ENCODE data around the gene COX7A2L.

COX7A2L gene

GRCh38 chr2:42315844-42316470 is 45.1 kb downstream of the COX7A2L start:
- no peak for DNase-seq

GRCh38 chr2:42314892-42315468 is 46.0 kb downstream of the COX7A2L start:
- peak; percentile 94 for DNase-seq

- DNase-seq: no peak
Measured at GRCh38 chr2:42312106-42312505, 48.9 kb downstream of the COX7A2L start.

GRCh38 chr2:42310007-42310515 is 51.0 kb downstream of the COX7A2L start:
- DNase-seq: no peak

GRCh38 chr2:42309366-42309765 is 51.7 kb downstream of the COX7A2L start:
- no peak for DNase-seq

GRCh38 chr2:42307180-42307579 is 53.8 kb downstream of the COX7A2L start:
- DNase-seq: no peak

- DNase-seq: no peak
Measured at GRCh38 chr2:42304059-42304713, 56.8 kb downstream of the COX7A2L start.

- DNase-seq: no peak
Measured at GRCh38 chr2:42303252-42303651, 57.8 kb downstream of the COX7A2L start.

GRCh38 chr2:42300527-42300926 is 60.5 kb downstream of the COX7A2L start:
- no peak for DNase-seq
